ENCODE results near the gene MPP2.

GRCh38 chr17:43949781-43950180 is 42.4 kb upstream of the MPP2 start:
- no peak for TF ChIP-seq CTCF (IDR thresholded peaks at IDR 0.05)
- no peak for TF ChIP-seq POLR2A (IDR thresholded peaks at IDR 0.05)
